Mesendoderm (in vitro differentiated cells): ENCODE data around the gene FOXC2.

Source experiments
- DNase-seq: peaks from one replicate; pipeline ENCODE4 v3.0.0; 2013
- H2AK5ac ChIP-seq: 2 replicates; pipeline ENCODE4 v1.6.1; 2013; ENCODE audit warnings: low read length, inconsistent platforms
- H2BK120ac ChIP-seq: 2 replicates; pipeline ENCODE4 v1.6.1; 2013; ENCODE audit warnings: low read depth, mild to moderate bottlenecking, low read length, moderate library complexity, mixed read lengths
- H2BK15ac ChIP-seq: replicated peaks from 2 replicates; pipeline ENCODE4 v1.6.1; 2013; ENCODE audit warnings: low read depth, mild to moderate bottlenecking, moderate library complexity
- H2BK5ac ChIP-seq: 2 replicates; pipeline ENCODE4 v1.6.1; 2013; ENCODE audit warnings: low read length, inconsistent platforms
- H3K18ac ChIP-seq: 2 replicates; pipeline ENCODE4 v1.6.1; 2013; ENCODE audit warnings: mild to moderate bottlenecking, low read length, mixed read lengths
- H3K23ac ChIP-seq: one replicate; pipeline ENCODE4 v1.6.1; 2013; ENCODE audit warnings: low read length
- H3K27ac ChIP-seq: 2 replicates; pipeline ENCODE4 v1.5.1; 2013; ENCODE audit warnings: low read depth, mild to moderate bottlenecking, inconsistent platforms, low read length, moderate library complexity
- H3K27me3 ChIP-seq: 2 replicates; pipeline ENCODE4 v1.6.1; 2013; ENCODE audit warnings: low read length, control low read depth, mild to moderate bottlenecking, inconsistent platforms; ENCODE audit not compliant: insufficient read depth, poor library complexity
- H3K36me3 ChIP-seq: 2 replicates; pipeline ENCODE4 v1.6.1; 2013; ENCODE audit warnings: low read length, inconsistent platforms; ENCODE audit not compliant: control insufficient read depth, insufficient read depth
- H3K4ac ChIP-seq: one replicate; pipeline ENCODE4 v1.6.1; 2013; ENCODE audit warnings: low read depth, mild to moderate bottlenecking, low read length, moderate library complexity
- H3K4me1 ChIP-seq: 2 replicates; pipeline ENCODE4 v1.6.1; 2013; ENCODE audit warnings: low read depth, low read length, inconsistent platforms; ENCODE audit not compliant: control insufficient read depth
- H3K4me2 ChIP-seq: 2 replicates; pipeline ENCODE4 v1.6.1; 2013; ENCODE audit warnings: low read length
- H3K4me3 ChIP-seq: 2 replicates; pipeline ENCODE4 v1.5.1; 2013; ENCODE audit warnings: mild to moderate bottlenecking, low read length
- H3K56ac ChIP-seq: one replicate; pipeline ENCODE4 v1.6.1; 2013; ENCODE audit warnings: low read length
- H3K79me1 ChIP-seq: 2 replicates; pipeline ENCODE4 v1.6.1; 2013; ENCODE audit warnings: low read length, inconsistent platforms
- H3K79me2 ChIP-seq: 2 replicates; pipeline ENCODE4 v1.6.1; 2013; ENCODE audit warnings: mild to moderate bottlenecking, low read length; ENCODE audit not compliant: control insufficient read depth, insufficient read depth
- H3K9ac ChIP-seq: 2 replicates; pipeline ENCODE4 v1.6.1; 2013; ENCODE audit warnings: low read length, inconsistent platforms
- H4K5ac ChIP-seq: one replicate; pipeline ENCODE4 v1.6.1; 2013; ENCODE audit warnings: low read length
- H4K8ac ChIP-seq: one replicate; pipeline ENCODE4 v1.6.1; 2013; ENCODE audit warnings: low read depth, mild to moderate bottlenecking, control low read depth, low read length, moderate library complexity
- WGBS: extraction: QIAGEN DNeasy Blood & Tissue Kit; methylation state at CpG from one replicate; pipeline ENCODE4 v1.1.7; 2013; ENCODE audit warnings: low lambda C conversion rate, missing lambda C conversion rate; ENCODE audit not compliant: insufficient coverage; ENCODE audit errors: extremely low coverage; 5-methylcytosine and 5-hydroxymethylcytosine counted together

FOXC2 gene

GRCh38 chr16:86531191-86531545 is 35.5 kb upstream of the FOXC2 start:
- H3K56ac ChIP-seq, result no peak overlapping the region
- no peak overlapping the region for H2AK5ac ChIP-seq
- H2BK15ac ChIP-seq, result no peak overlapping the region
- H3K9ac ChIP-seq, result no peak overlapping the region
- H3K79me2 ChIP-seq, result no peaks in the 10 kb centered on the region
- no peaks in the 10 kb centered on the region for H3K4me1 ChIP-seq
- no peak overlapping the region for H4K5ac ChIP-seq
- WGBS, result no CpG with 5 or more reads among the region's 7 CpGs
- H3K4me2 ChIP-seq, result no peak overlapping the region
- no peak for DNase-seq
- no peaks in the 10 kb centered on the region for H3K27me3 ChIP-seq
- H3K79me1 ChIP-seq, result no peaks in the 10 kb centered on the region
- H3K18ac ChIP-seq, result no peak overlapping the region
- H3K27ac ChIP-seq, result no peak overlapping the region
- no peak overlapping the region for H3K4ac ChIP-seq
- no peak overlapping the region for H2BK5ac ChIP-seq
- no peak overlapping the region for H4K8ac ChIP-seq
- no peaks in the 10 kb centered on the region for H3K36me3 ChIP-seq
- no peak overlapping the region for H2BK120ac ChIP-seq
- H3K4me3 ChIP-seq, result no peak overlapping the region
- H3K23ac ChIP-seq, result no peak overlapping the region

GRCh38 chr16:86531641-86532525 is 34.7 kb upstream of the FOXC2 start:
- Histone ChIP-seq H3K4me3 (no peak overlapping the region), H2BK120ac (no peak overlapping the region), H4K8ac (no peak overlapping the region), H3K79me2 (no peaks in the 10 kb centered on the region), H3K18ac (no peak overlapping the region), H3K56ac (no peak overlapping the region), H3K27ac (no peak overlapping the region), H3K36me3 (no peaks in the 10 kb centered on the region), H2AK5ac (no peak overlapping the region), H3K4ac (no peak overlapping the region), H2BK15ac (no peak overlapping the region), H3K4me1 (no peaks in the 10 kb centered on the region), H3K23ac (no peak overlapping the region), H3K27me3 (no peaks in the 10 kb centered on the region), H3K9ac (no peak overlapping the region), H3K79me1 (no peaks in the 10 kb centered on the region), H2BK5ac (no peak overlapping the region), H3K4me2 (no peak overlapping the region), H4K5ac (no peak overlapping the region)
- WGBS, result no CpG with 5 or more reads among the region's 49 CpGs
- no peak for DNase-seq

GRCh38 chr16:86532526-86532815 is 34.2 kb upstream of the FOXC2 start:
- no peak overlapping the region for H2BK5ac ChIP-seq
- H3K4me2 ChIP-seq, result no peak overlapping the region
- no peak overlapping the region for H3K9ac ChIP-seq
- no peak overlapping the region for H3K56ac ChIP-seq
- H3K36me3 ChIP-seq, result no peaks in the 10 kb centered on the region
- H4K5ac ChIP-seq, result no peak overlapping the region
- no CpG with 5 or more reads among the region's 7 CpGs for WGBS
- no peak overlapping the region for H2AK5ac ChIP-seq
- no peaks in the 10 kb centered on the region for H3K4me1 ChIP-seq
- no peak overlapping the region for H3K4ac ChIP-seq
- H3K27ac ChIP-seq, result no peak overlapping the region
- no peak overlapping the region for H3K4me3 ChIP-seq
- H4K8ac ChIP-seq, result no peak overlapping the region
- DNase-seq, result no peak
- H2BK120ac ChIP-seq, result no peak overlapping the region
- H3K79me2 ChIP-seq, result no peaks in the 10 kb centered on the region
- no peaks in the 10 kb centered on the region for H3K79me1 ChIP-seq
- H3K27me3 ChIP-seq, result no peaks in the 10 kb centered on the region
- no peak overlapping the region for H3K23ac ChIP-seq
- H3K18ac ChIP-seq, result no peak overlapping the region
- H2BK15ac ChIP-seq, result no peak overlapping the region

GRCh38 chr16:86533076-86533475 is 33.6 kb upstream of the FOXC2 start:
- H3K4me3 ChIP-seq, result no peak overlapping the region
- WGBS, result no CpG with 5 or more reads among the region's 8 CpGs

GRCh38 chr16:86533767-86534351 is 32.8 kb upstream of the FOXC2 start:
- Histone ChIP-seq H3K79me2 (no peaks in the 10 kb centered on the region), H3K27me3 (no peaks in the 10 kb centered on the region), H3K27ac (no peak overlapping the region), H3K9ac (no peak overlapping the region), H3K4ac (no peak overlapping the region), H3K18ac (no peak overlapping the region), H3K4me3 (no peak overlapping the region), H3K23ac (no peak overlapping the region), H3K36me3 (no peaks in the 10 kb centered on the region), H2BK120ac (no peak overlapping the region), H3K79me1 (no peaks in the 10 kb centered on the region), H2AK5ac (no peak overlapping the region), H4K8ac (no peak overlapping the region), H3K4me2 (no peak overlapping the region), H3K56ac (no peak overlapping the region), H2BK15ac (no peak overlapping the region), H2BK5ac (no peak overlapping the region), H4K5ac (no peak overlapping the region), H3K4me1 (no peaks in the 10 kb centered on the region)
- WGBS, result no CpG with 5 or more reads among the region's 8 CpGs
- no peak for DNase-seq

More at GRCh38 chr16:86533076-86533475, 33.6 kb upstream of the FOXC2 start:
- no peak overlapping the region for H4K5ac ChIP-seq
- H3K56ac ChIP-seq, result no peak overlapping the region
- H3K79me2 ChIP-seq, result no peaks in the 10 kb centered on the region
- no peak overlapping the region for H4K8ac ChIP-seq
- H3K27ac ChIP-seq, result no peak overlapping the region
- no peak overlapping the region for H3K4me2 ChIP-seq
- DNase-seq, result no peak
- no peak overlapping the region for H2AK5ac ChIP-seq
- H3K9ac ChIP-seq, result no peak overlapping the region
- H3K4me1 ChIP-seq, result no peaks in the 10 kb centered on the region
- H3K18ac ChIP-seq, result no peak overlapping the region
- no peak overlapping the region for H2BK5ac ChIP-seq
- H3K27me3 ChIP-seq, result no peaks in the 10 kb centered on the region
- H2BK120ac ChIP-seq, result no peak overlapping the region
- no peaks in the 10 kb centered on the region for H3K79me1 ChIP-seq
- no peak overlapping the region for H2BK15ac ChIP-seq
- no peak overlapping the region for H3K4ac ChIP-seq
- H3K23ac ChIP-seq, result no peak overlapping the region
- H3K36me3 ChIP-seq, result no peaks in the 10 kb centered on the region
